ACHN (cell line): ENCODE results near the gene PIGN.
A peak's percentile ranks its signal among the peaks of the same experiment; 100 is the strongest.

Experiments
- DNase-seq: peaks from one replicate; pipeline ENCODE4 v3.0.0-alpha.2; 2015
- in situ Hi-C: cut with HindIII; loops from 2 replicates; pipeline ENCODE4 v1.10.0; 2017; ENCODE audit warnings: low sequenced_read_pairs, low pct_ligation_motif_present, low pct_unique_long_range_greater_than_20kb

The PIGN gene, protein sequence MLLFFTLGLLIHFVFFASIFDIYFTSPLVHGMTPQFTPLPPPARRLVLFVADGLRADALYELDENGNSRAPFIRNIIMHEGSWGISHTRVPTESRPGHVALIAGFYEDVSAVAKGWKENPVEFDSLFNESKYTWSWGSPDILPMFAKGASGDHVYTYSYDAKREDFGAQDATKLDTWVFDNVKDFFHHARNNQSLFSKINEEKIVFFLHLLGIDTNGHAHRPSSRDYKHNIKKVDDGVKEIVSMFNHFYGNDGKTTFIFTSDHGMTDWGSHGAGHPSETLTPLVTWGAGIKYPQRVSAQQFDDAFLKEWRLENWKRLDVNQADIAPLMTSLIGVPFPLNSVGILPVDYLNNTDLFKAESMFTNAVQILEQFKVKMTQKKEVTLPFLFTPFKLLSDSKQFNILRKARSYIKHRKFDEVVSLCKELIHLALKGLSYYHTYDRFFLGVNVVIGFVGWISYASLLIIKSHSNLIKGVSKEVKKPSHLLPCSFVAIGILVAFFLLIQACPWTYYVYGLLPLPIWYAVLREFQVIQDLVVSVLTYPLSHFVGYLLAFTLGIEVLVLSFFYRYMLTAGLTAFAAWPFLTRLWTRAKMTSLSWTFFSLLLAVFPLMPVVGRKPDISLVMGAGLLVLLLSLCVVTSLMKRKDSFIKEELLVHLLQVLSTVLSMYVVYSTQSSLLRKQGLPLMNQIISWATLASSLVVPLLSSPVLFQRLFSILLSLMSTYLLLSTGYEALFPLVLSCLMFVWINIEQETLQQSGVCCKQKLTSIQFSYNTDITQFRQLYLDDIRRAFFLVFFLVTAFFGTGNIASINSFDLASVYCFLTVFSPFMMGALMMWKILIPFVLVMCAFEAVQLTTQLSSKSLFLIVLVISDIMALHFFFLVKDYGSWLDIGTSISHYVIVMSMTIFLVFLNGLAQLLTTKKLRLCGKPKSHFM

DNA sequence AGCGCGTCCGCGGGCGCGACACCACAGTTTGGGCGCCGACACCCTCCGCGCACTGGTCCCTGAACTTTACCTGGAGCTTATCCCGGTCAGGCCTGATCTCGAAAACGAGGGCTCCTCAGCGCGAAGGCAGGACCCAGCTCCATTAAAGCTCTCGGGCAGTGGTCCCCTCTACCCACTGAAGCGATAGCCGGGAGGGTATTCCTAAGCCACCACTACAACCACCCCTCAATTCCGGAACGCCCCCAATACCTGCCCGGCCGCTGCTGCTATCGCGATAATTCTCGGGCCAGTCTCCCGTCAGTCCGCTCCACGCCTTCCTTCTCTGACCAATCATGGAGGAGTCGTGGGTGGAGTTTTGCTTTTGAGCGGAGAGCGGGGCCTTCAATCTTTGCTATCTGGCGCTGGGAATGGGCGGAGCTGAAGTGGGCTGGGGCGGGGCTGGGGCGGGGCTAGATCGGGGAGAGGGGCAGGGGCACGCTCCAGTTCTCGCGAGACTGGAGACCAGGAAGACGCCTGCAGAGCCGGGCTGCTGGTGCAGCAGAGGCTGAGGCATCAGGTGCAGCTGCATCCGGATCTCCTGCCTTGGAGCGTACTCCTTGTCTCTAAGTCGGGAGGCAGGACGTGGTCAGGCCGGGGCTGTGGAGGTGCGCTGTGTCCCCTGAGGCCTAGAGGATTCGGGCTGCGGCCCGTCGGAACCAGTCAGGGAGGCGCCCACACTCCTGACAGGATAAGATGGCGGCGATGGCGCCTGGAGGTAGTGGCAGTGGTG lies at the start of gene PIGN, which contains the start of gene RELCH:
TSS of gene PIGN (minus strand) at position 283 of the 769 bp plus-strand sequence. CDS start 25,703 bp downstream, outside the sequence.
TSS of gene RELCH (plus strand) at position 482 of the 769 bp plus-strand sequence. CDS start at position 733, 251 bp downstream.
- in situ Hi-C loops, result no loop called here
- DNase-seq, result peak; percentile 97

DNA sequence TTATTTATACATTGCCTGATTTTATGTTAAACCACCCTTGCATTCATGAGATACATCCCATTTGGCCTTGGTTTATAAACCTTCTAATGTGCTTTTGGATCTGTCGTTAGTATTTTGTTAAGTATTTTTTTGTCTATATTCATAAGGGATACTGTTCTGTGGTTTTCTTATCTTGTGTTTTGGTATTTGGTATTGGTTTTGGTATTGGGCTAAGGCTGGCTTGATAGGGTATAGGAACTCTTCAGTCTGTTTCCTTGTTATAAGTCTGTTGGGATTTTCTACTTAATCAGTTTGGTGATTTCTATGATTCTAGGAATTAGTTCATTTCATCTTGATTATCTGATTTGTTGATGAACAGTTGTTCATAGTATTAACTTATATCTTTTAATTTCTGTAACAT lies 49.4 kb upstream of the PIGN start:
- in situ Hi-C loops, result no loop called here
- no peak for DNase-seq

DNA sequence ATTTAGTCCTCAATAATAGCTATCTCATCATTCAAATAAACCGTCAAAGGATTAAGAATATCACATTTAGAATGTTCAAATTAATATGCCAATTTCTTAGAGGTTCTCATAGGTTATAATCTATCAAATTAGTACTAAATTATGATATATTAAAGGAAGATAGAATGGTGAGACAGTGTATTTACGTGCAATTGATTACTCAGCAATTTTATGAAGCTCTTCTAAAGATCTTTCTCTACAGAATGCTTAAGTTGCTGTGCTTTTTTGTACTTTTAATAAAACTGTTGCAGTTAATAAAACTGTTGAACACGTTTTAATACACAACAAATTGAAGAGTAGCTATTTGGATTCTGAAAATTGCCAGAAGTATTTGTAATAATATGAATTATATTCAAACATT lies 39.2 kb upstream of the PIGN start:
- no peak for DNase-seq
- in situ Hi-C loops, result no loop called here

DNA sequence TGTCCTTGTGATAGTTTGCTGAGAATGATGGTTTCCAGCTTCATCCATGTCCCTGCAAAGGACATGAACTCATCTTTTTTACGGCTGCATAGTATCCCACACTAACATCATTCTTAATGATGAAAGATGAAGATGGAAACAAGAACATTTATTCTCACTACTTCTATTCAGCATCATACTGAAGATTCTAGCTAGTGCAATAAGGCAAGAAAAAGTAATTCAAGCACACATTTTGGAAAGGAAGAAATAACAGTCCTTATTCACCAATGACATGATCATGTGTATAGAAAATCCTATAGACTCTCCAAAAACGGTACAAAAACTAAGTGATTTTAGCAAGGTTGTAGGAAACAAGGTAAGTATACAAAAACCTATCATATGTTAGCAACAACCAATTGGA lies 37.4 kb upstream of the PIGN start:
- in situ Hi-C loops, result no loop called here
- DNase-seq, result no peak

DNA sequence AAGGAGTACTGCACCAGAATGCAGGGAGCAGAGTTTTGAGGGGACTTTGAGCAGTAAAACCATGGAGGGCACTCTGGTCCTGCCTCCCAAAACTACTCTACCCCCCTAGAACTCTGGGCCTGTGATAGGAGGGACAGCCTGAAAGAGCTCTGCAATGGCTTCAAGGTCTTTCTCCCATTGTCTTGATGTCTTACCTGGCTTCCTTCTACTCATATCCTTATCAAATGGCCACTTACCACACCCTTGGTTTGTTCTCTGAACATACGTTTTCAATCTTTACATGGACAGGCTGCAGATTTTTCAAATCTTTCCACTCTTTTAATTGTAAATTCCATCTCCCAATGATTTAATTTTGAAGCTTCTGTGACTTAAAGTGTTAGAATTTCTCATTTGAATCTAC lies 27.9 kb upstream of the PIGN start:
- in situ Hi-C loops, result no loop called here

DNA sequence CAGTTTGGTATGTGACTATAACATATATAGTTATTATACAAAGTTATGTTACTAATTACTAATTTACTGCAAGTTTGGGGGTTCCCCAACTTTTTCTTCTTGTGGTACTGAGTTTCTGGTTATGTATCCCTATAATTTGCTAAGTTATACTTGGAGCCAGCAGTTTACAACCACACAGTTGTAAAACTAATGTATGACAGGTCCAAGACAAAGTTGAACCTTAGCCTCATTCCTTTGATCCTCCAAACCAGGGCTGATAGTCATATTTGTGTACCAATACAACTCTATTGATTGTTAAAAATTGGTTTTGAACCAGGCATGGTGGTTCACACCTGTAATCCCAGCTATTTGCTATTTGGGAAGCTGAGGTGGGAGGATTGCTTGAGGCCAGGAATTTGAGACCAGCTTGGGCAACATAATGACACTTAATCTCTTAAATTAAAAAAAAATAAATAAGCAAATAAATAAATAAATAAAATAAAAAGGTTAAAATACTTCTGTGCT lies 24.5 kb upstream of the PIGN start:
- in situ Hi-C loops, result no loop called here
- no peak for DNase-seq

More for the DNA sequence above, 27.9 kb upstream of the PIGN start:
- no peak for DNase-seq

DNA sequence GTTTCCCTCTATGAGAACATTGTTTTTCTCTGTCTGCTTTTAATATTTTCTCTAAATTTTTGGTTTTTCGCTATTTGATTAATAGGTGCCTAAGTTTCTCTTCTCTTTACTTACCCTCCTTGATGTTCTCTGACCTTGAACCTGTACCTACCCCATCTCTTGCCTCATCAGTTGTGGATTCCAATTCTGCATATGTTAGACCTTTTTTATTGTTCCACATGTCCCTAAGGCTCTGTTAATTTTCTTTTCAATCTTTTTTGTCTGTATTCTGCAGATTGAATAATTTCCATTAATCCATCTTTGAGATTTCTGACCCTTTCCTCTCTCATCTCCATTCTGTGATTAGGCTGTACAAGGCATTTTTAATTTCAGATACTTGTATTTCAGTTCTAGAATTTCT lies 23.3 kb upstream of the PIGN start:
- no peak for DNase-seq
- in situ Hi-C loops, result no loop called here

DNA sequence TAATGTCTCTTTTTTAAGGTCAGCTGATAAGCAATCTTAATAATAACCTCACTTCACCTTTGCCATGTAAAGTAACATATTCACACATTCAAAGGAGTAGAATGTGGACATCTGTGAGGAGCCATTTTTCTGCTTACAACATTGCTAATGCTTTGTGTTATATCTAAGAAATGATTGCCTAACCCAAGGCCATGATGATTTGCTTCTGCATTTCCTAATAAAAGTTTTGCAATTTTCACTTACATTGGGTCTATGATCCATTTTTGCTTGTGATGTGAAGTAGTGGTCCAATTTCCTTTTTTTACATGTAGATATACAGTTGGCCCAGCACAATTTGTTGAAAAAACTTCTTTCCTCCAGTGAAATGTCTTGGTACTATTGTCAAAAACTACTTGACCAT lies 22.2 kb upstream of the PIGN start:
- no peak for DNase-seq

DNA sequence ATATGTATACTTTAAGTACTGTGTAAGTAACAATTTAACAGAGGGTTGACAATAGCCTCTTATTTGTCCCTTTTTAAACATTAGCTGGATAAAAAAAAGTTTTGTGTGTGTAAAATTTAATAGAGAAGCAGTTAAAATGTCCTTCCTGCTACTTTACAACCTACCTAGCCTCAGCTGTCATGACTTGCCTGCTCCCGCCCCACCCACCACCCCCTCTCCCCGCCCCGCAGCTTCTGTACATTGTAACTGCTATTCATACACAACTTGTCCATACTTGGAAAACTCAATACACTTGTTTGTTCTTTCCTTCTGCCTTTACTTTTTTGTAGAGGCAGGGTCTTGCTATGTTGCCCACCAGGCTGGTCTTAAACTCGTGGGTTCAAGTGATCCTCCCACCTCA lies 19.7 kb upstream of the PIGN start:
- DNase-seq, result no peak
- in situ Hi-C loops, result no loop called here

More for the DNA sequence above, 22.2 kb upstream of the PIGN start:
- in situ Hi-C loops, result no loop called here

DNA sequence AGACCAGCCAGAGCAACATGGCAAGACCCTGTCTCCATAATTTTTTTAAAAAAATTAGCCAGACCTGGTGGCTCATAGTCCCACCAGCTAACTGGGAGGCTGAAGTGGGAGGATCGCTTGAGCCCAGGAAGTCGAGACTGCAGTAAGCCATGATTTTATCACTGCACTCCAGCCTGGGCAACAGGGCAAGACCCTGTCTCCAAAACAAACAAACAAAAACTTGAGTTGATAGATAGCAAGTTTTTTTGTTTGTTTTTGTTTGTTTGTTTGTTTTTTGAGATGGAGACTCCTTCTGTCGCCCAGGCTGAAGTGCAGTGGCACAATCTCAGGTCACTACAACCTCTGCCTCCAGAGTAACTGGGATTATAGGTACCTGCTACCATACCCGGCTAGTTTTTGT lies 19.0 kb upstream of the PIGN start:
- in situ Hi-C loops, result no loop called here
- no peak for DNase-seq

DNA sequence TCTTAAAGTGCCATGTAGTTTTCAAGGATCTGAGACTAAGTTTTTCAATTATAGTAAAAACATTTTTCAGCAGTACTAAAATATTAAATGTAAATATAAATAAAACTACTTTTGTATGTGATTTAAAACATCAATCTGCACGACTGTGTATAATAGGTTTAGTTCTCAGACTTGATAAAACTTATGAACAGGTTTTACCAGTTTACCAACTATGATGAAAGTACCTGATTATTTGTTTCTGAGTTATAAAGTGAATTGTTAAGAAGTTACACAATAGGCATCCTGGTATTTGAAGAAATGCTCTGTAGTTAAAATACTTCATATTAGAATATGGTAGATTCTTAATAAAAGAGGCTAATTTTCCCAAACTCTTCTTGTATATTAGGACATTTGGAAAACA lies 15.0 kb upstream of the PIGN start:
- DNase-seq, result no peak
- in situ Hi-C loops, result no loop called here

DNA sequence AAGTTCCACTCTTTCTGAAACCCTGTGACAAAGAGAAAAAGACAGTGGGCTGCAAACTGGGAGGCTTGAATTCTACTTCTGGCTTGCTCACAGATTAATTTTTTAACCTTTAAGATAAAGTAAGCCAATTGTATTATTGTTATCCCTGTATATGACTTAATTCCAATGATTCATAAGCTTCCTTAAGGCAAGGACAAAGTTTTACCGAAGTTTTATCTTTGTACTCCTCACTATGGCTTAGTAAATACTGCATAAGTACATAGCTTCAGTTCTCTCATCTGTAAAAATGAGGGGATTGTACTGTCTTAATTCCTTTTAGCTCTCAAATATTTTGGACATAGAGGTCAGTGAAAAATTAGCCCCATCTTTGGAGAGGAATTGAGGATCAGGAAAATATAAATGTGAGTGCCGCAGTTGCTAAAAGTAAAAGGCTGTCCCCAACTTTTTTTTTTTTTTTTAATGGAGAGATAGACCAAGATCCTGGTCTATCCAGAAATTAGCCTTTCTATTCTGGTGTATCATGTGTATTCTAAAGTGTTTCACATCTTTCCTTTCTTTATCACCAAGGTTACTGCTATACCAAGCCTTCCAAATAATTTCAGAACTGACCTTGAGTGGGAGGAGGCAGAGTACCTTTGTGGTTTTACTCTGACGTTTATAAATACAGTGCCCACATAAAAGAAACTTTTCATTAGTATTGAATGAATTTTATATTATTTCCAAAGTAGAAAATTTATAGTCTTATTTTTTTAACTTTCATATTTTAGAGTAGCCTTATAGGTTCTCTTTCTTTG lies 13.5 kb upstream of the PIGN start:
- in situ Hi-C loops, result no loop called here
- no peak for DNase-seq

DNA sequence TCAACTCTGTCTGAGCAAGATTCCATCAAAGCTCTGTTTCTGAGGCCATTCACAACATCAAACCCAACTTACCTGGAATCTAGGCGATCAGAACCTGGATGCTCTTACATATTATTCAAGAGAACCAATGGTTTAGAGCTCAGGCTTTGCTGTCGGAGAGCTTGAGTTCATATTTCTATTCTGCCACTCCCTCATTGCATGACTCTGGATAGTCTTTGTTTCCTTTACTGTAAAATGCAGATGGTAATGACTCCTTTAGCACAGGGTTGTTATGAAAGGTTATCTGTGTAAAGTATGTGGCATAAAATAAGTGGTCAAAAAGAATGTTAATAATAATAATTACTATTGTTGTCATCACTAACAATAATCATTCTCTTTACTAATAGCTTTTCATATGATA lies 12.8 kb upstream of the PIGN start:
- in situ Hi-C loops, result no loop called here
- DNase-seq, result no peak

DNA sequence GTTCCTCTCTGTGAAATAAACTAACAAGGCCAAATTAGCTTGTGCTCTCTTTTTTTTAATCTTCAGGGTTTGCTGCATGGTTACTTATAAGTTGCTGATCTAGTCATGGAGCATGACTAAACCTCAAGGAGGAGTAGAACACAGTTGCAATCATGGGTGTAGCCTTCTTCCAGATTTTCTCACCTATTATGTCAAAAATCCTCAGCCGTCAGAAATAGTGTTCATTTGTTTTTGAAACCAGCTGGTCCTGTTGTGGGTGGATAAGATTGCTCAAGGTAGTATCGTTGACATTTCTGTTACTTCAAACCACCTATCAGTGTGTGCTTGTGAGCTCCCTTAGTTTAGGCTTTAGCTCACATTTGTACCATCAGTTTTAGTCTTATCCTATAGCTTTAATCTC lies 11.4 kb upstream of the PIGN start:
- peak; percentile 2 for DNase-seq
- in situ Hi-C loops, result no loop called here

DNA sequence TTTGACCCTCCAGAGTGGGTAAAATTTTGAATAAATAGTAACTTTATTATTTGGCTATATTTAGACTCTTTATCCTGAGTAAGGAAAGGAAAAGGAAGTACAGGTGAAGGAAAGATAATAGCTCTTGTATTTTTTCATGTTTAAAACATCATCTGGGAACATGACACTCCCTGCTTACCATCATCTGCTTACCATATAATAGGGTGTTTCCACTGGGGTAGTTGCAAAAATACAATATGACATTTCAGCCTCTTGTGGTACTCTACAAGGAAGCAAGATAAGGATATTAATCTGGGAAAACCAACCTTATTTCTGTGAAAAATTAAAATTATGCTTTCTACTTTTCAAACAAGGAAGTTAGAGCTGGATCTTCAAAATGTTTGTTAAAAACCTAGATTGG lies 10.1 kb upstream of the PIGN start:
- in situ Hi-C loops, result no loop called here

DNA sequence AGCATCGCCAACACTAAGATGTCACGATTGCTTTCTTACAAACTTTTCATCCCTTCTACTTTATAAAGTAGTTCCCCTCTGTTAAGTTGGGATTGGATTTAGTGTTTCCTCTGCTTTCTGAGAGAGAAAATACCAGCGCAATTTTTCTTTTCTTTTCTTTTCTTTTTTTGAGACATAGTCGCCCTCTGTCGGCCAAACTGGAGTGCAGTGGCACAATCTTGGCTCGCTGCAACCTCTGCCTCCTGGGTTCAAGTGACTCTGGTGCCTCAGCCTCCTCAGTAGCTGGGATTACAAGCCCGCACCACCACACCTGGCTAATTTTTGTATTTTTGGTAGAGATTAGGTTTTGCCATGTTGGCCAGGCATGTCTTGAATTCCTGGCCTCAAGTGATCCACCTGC lies 9.2 kb upstream of the PIGN start:
- no peak for DNase-seq

More for the DNA sequence above, 10.1 kb upstream of the PIGN start:
- DNase-seq, result no peak

DNA sequence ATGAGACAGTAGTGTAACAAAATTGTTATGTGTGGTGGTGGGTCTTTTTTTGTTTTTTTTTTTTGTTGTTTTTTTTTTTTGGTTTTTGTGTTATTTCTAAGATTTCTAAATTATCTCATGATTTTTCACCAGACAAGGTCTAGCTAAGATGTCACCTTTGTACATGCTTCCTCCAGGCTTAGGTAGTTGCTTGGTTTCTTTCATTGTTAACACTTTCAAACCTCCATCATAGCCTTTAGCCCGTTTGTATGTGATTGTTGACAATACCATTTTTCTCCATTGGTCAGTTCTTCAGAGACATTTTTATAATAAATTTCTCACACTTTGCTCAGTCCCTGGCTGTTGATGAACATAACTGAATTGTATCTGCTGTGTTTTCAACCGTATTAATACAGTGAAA lies 2.4 kb upstream of the PIGN start:
- no peak for DNase-seq
- in situ Hi-C loops, result no loop called here

More for the DNA sequence above, 9.2 kb upstream of the PIGN start:
- in situ Hi-C loops, result no loop called here
